OCI-LY3 (cell line): Measurements from ENCODE around the gene SLC2A4.
A peak's percentile ranks its signal among the peaks of the same experiment; 100 is the strongest.

ENCODE experiments used
- H2AFZ ChIP-seq: fragments of 200-600, 300-600 bp; shearing (Covaris generic); 2 replicates; pipeline ENCODE4 v1.6.0; 2014; ENCODE audit warnings: antibody characterized with exemption, low read depth, low read length
- H3K27ac ChIP-seq: fragments of 200-600, 300-600 bp; sonication (generic); 2 replicates; pipeline ENCODE4 v1.5.1; 2014; ENCODE audit warnings: mild to moderate bottlenecking, low read length, moderate library complexity, mixed read lengths
- H3K27me3 ChIP-seq: fragments of 200-600, 300-600 bp; sonication (generic); 2 replicates; pipeline ENCODE4 v1.6.1; 2014; ENCODE audit warnings: low read depth, low read length, mixed read lengths
- H3K36me3 ChIP-seq: fragments of 200-600, 300-600 bp; sonication (generic); replicated peaks from 2 replicates; pipeline ENCODE3; 2014; ENCODE audit warnings: low read depth, low read length, mixed read lengths
- H3K4me1 ChIP-seq: fragments of 300-600, 200-600 bp; sonication (generic); 2 replicates; pipeline ENCODE4 v1.6.1; 2014; ENCODE audit warnings: low read length, mixed read lengths
- H3K4me2 ChIP-seq: fragments of 200-600, 300-600 bp; sonication (generic); 2 replicates; pipeline ENCODE4 v1.6.1; 2014; ENCODE audit warnings: low read length, mixed read lengths
- H3K4me3 ChIP-seq: fragments of 300-600, 200-600 bp; sonication (generic); 2 replicates; pipeline ENCODE4 v1.5.1; 2014; ENCODE audit warnings: antibody characterized with exemption, mild to moderate bottlenecking, low read length, moderate library complexity
- H3K79me2 ChIP-seq: fragments of 300-600, 200-600 bp; shearing (Covaris generic); 2 replicates; pipeline ENCODE4 v1.6.1; 2014; ENCODE audit warnings: mild to moderate bottlenecking, low read length, mixed read lengths
- H3K9ac ChIP-seq: fragments of 300-600, 200-600 bp; shearing (Covaris generic); 2 replicates; pipeline ENCODE4 v1.6.0; 2014; ENCODE audit warnings: mild to moderate bottlenecking, low read length, moderate library complexity
- H3K9me3 ChIP-seq: fragments of 200-600, 300-600 bp; shearing (Covaris generic); 2 replicates; pipeline ENCODE4 v1.6.1; 2014; ENCODE audit warnings: low read length, mixed read lengths; ENCODE audit not compliant: insufficient read depth
- H4K20me1 ChIP-seq: fragments of 200-600, 300-600 bp; sonication (generic); 2 replicates; pipeline ENCODE4 v1.6.1; 2016; ENCODE audit warnings: low read length, mixed read lengths; ENCODE audit not compliant: insufficient read depth
- CTCF ChIP-seq: fragments of 200-600, 300-600 bp; sonication (generic); IDR thresholded peaks from 2 replicates; pipeline ENCODE4 v1.5.1; 2014; ENCODE audit warnings: antibody characterized with exemption, low read length, low read depth
- EZH2phosphoT487 ChIP-seq: fragments of 200-600 bp; shearing (Covaris generic); IDR thresholded peaks from 2 replicates; pipeline ENCODE4 v1.6.1; 2018; ENCODE audit warnings: antibody characterized with exemption, mixed run types, low read depth

Gene SLC2A4

GRCh38 chr17:7262192-7262934, 19.2 kb upstream of the SLC2A4 start, which contains the start of gene CLDN7:
CLDN7 (minus strand) TSS chr17:7262478; CDS start chr17:7262043, 435 bp downstream.
- Histone ChIP-seq H3K79me2 (no peaks in the 10 kb centered on the region), H3K27ac (no peak within 1 kb of the TSS), H3K4me2 (peak within 1 kb of the TSS; percentile 48), H4K20me1 (no peaks in the 10 kb centered on the region), H2AFZ (peak within 1 kb of the TSS; percentile 40; the same call in 1 of the 2 replicates), H3K9ac (no peak within 1 kb of the TSS), H3K9me3 (no peaks in the 10 kb centered on the region), H3K27me3 (no peaks in the 10 kb centered on the region), H3K4me1 (0 out of 2 replicates have a peak, but pooled peaks cover 2% of the 10 kb centered on the region), H3K4me3 (0 out of 2 replicates have a peak within 1 kb of the TSS, but pooled peaks have one; percentile 26), H3K36me3 (no peaks in the 10 kb centered on the region)
- no peak for TF ChIP-seq CTCF
- TF ChIP-seq EZH2phosphoT487: no peak

- no peaks in the 10 kb centered on the region for H3K36me3 ChIP-seq
- H3K4me1 ChIP-seq: 0 out of 2 replicates have a peak, but pooled peaks cover 2% of the 10 kb centered on the region
- H3K79me2 ChIP-seq: no peaks in the 10 kb centered on the region
- no peak overlapping the region for H3K27ac ChIP-seq
- H3K9ac ChIP-seq: no peak overlapping the region
- no peaks in the 10 kb centered on the region for H3K27me3 ChIP-seq
- H2AFZ ChIP-seq: peak overlapping the region; percentile 40; the same call in 1 of the 2 replicates
- no peaks in the 10 kb centered on the region for H4K20me1 ChIP-seq
- peak overlapping the region; percentile 48 for H3K4me2 ChIP-seq
- H3K4me3 ChIP-seq: 0 out of 2 replicates have a peak overlapping the region, but pooled peaks have one; percentile 26
- TF ChIP-seq EZH2phosphoT487: no peak
- TF ChIP-seq CTCF: no peak
- no peaks in the 10 kb centered on the region for H3K9me3 ChIP-seq
These were observed 18.4 kb upstream of the SLC2A4 start for GRCh38 chr17:7262935-7263800.

GRCh38 chr17:7263801-7264078, 17.8 kb upstream of the SLC2A4 start:
- no peaks in the 10 kb centered on the region for H3K79me2 ChIP-seq
- TF ChIP-seq EZH2phosphoT487: no peak
- TF ChIP-seq CTCF: no peak
- H3K9me3 ChIP-seq: no peaks in the 10 kb centered on the region
- H3K4me1 ChIP-seq: 0 out of 2 replicates have a peak, but pooled peaks cover 2% of the 10 kb centered on the region
- H2AFZ ChIP-seq: no peak overlapping the region
- H3K9ac ChIP-seq: no peak overlapping the region
- H3K4me3 ChIP-seq: no peak overlapping the region
- H3K4me2 ChIP-seq: no peak overlapping the region
- H3K36me3 ChIP-seq: no peaks in the 10 kb centered on the region
- no peak overlapping the region for H3K27ac ChIP-seq
- H3K27me3 ChIP-seq: no peaks in the 10 kb centered on the region
- H4K20me1 ChIP-seq: no peaks in the 10 kb centered on the region

GRCh38 chr17:7266784-7267183, 14.7 kb upstream of the SLC2A4 start:
- H3K27ac ChIP-seq: no peak overlapping the region
- H3K27me3 ChIP-seq: no peaks in the 10 kb centered on the region
- no peak overlapping the region for H3K9ac ChIP-seq
- TF ChIP-seq CTCF (no peak), EZH2phosphoT487 (no peak)
- H3K4me3 ChIP-seq: no peak overlapping the region
- H4K20me1 ChIP-seq: no peaks in the 10 kb centered on the region
- H3K9me3 ChIP-seq: no peaks in the 10 kb centered on the region
- H3K4me2 ChIP-seq: no peak overlapping the region
- no peaks in the 10 kb centered on the region for H3K36me3 ChIP-seq
- H3K4me1 ChIP-seq: 0 out of 2 replicates have a peak, but pooled peaks cover 2% of the 10 kb centered on the region
- H2AFZ ChIP-seq: no peak overlapping the region
- H3K79me2 ChIP-seq: no peaks in the 10 kb centered on the region
